Amniotic stem cell (primary cell): ENCODE measurements around the gene RPL7L1.
"Not testable (repeated sequence)": the region's sequence is repeated elsewhere in the genome, so short reads cannot be mapped to it uniquely, and the experiment has no call there.

Source experiments
- DNase-seq: peaks from one replicate; lab custom pipeline; 2025; lab: John Stamatoyannopoulos, UW

Gene RPL7L1

GRCh38 chr6:42879372-42880239 lies at the start of gene RPL7L1:
Gene RPL7L1 (plus strand): TSS chr6:42879616. CDS start chr6:42879911, 295 bp downstream.
- peak; percentile 77 for DNase-seq

- no peak for DNase-seq
Measured at GRCh38 chr6:42831237-42831636, 48.2 kb upstream of the RPL7L1 start.

- DNase-seq, result no peak
Measured at GRCh38 chr6:42834056-42834455, 45.4 kb upstream of the RPL7L1 start.

- no peak for DNase-seq
Measured at GRCh38 chr6:42841844-42842584, 37.4 kb upstream of the RPL7L1 start.

GRCh38 chr6:42845327-42845694 lies 34.1 kb upstream of the RPL7L1 start:
- DNase-seq, result no peak

GRCh38 chr6:42846505-42846904 lies 32.9 kb upstream of the RPL7L1 start:
- no peak for DNase-seq

GRCh38 chr6:42848700-42849099 lies 30.7 kb upstream of the RPL7L1 start:
- DNase-seq, result no peak

- no peak for DNase-seq
Measured at GRCh38 chr6:42851599-42851998, 27.8 kb upstream of the RPL7L1 start.

GRCh38 chr6:42860036-42860435 lies 19.4 kb upstream of the RPL7L1 start:
- DNase-seq, result no peak

GRCh38 chr6:42860481-42860880 lies 18.9 kb upstream of the RPL7L1 start:
- DNase-seq, result no peak

- DNase-seq, result no peak
Measured at GRCh38 chr6:42864602-42865001, 14.8 kb upstream of the RPL7L1 start.

- no peak for DNase-seq
Measured at GRCh38 chr6:42870145-42870936, 9.1 kb upstream of the RPL7L1 start.

- DNase-seq, result no peak
Measured at GRCh38 chr6:42871711-42872110, 7.7 kb upstream of the RPL7L1 start.

GRCh38 chr6:42873313-42873712 lies 6.1 kb upstream of the RPL7L1 start:
- no peak for DNase-seq

GRCh38 chr6:42877695-42878094 lies 1.7 kb upstream of the RPL7L1 start:
- DNase-seq, result no peak

- DNase-seq, result not testable (repeated sequence)
Measured at GRCh38 chr6:42880240-42880817, 913 bp downstream of the RPL7L1 start.

- not testable (repeated sequence) for DNase-seq
Measured at GRCh38 chr6:42880871-42881270, 1.5 kb downstream of the RPL7L1 start.

- no peak for DNase-seq
Measured at GRCh38 chr6:42885702-42886101, 6.3 kb downstream of the RPL7L1 start.

GRCh38 chr6:42888201-42888600 lies 8.8 kb downstream of the RPL7L1 start:
- not testable (repeated sequence) for DNase-seq

GRCh38 chr6:42889815-42890214 lies 10.4 kb downstream of the RPL7L1 start:
- no peak for DNase-seq

- peak; percentile 91 for DNase-seq
Measured at GRCh38 chr6:42890311-42891198, 11.1 kb downstream of the RPL7L1 start.
